Stimulated activated CD4-positive, alpha-beta T cell treated with anti-CD3 and anti-CD28 coated beads, Interleukin-4, amount 100 ng/mL, for 4 hours (primary cell): ENCODE results near the gene CPM.
"Not testable (repeated sequence)": the region's sequence is repeated elsewhere in the genome, so short reads cannot be mapped to it uniquely, and the experiment has no call there.

Experiments used
- DNase-seq, 2 experiments: peaks; one replicate each; pipeline ENCODE4 v3.0.0-alpha.2; 2020

CPM gene

GRCh38 chr12:68823696-68824095 lies 109.3 kb downstream of the CPM start:
- no peak for DNase-seq

GRCh38 chr12:68821357-68822188 lies 111.4 kb downstream of the CPM start:
- DNase-seq: no peak

GRCh38 chr12:68819481-68819880 lies 113.5 kb downstream of the CPM start:
- not testable (repeated sequence) for DNase-seq

DNA sequence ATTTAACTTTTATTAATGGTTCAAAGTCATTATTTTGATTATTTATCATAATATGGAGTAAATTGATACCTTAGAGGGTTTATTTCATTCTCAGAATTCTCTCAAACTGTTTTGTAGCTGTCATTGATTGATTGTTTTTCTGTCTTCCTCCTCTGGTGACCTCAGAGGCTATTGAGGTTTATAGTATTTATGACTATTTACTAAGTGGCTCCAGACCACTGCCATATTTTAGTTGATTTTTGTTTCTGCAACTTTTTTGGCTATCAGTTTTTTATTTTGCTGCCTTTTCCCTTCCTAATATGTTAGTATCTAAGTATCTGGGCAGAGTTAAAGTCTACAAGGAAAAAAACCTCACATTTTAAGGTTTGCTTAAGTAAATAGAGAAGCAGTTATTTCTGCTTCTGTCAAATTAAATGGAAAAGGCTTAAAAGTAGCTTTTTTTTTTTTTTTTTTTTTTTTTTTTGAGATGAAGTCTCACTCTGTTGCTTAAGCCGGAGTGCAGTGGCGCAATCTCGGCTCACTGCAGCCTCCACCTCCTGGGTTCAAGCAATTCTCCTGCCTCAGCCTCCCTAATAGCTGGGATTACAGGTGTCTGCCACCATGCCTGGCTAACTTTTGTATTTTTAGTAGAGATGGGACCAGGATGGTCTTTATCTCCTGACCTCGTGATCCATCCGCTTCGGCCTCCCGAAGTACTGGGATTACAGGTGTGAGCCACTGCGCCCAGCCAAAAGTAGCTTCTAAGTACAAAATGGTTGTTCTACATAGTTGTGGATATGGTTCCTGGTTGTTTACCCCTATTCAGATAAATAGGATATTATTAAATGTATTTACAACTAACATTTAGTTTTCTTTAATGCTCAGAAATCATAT lies 116.8 kb downstream of the CPM start:
- no peak for DNase-seq

GRCh38 chr12:68815232-68815927 lies 117.6 kb downstream of the CPM start:
- DNase-seq: no peak

DNA sequence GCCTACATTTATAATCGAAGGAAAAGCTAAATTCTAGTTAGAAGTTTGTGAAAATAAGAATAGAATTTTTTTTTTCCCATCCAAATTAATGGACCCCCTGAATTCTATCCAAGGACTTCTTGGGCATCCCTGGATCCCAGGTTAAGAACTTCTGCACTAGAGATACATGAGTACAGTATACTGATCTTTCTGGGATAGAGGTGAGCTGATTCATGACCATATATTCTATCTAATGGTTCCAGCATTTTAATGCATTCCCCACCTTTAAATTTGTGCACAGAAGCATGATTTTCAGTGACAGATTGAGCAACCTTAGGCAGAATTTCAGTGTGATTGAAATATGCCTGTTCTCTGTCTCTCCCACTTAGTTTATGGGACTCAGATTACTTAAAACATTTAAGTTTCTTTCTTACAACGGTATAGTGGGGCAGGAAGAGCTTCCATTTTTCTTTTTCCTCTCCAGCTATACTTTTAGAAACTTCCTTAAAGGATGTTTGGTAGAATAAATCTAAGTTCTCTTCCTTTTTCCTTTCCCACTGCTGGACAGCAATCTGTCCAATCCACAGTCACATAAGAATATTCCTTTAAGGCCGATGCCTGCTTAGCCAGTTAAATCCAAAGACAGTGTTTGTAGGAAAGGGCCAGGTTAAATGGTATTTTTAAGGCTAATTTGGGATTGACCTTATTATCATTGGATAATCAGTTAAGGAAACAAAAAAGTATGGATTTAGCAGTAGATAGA lies 118.3 kb downstream of the CPM start:
- DNase-seq: no peak

GRCh38 chr12:68813242-68813593 lies 119.8 kb downstream of the CPM start:
- DNase-seq: no peak

- no peak for DNase-seq
Measured at GRCh38 chr12:68812553-68813241, 120.3 kb downstream of the CPM start.

DNA sequence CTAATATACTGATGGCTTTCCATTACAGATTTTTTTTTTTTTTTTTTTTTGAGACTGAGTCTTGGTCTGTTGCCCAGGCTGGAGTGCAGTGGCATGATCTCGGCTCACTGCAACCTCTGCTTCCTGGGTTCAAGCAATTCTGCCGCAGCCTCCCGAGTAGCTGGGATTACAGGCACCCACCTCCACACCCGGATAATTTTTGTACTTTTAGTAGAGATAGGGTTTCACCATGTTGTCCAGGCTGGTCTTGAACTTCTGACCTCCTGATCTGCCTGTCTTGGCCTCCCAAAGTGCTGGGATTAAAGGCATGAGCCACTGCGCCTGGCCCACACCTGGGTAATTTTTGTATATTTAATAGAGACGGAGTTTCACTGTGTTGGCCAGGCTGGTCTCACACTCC lies 121.4 kb downstream of the CPM start:
- DNase-seq: not testable (repeated sequence)

DNA sequence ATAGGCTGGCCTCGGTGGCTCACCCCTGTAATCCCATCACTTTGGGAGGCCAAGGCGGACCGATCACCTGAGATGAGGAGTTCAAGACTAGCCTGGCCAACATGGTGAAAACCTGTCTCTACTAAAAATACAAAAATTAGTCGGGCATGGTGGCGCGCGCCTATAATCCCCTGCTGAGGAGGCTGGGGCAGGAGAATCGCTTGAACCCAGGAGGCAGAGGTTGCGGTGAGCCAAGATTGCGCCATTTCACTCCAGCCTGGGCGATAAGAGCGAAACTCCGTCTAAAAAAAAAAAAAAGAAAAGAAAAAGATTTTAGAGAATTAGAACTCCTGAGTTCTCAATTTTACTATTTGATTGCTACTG lies 123.0 kb downstream of the CPM start:
- not testable (repeated sequence) for DNase-seq

- no peak for DNase-seq
Measured at GRCh38 chr12:68809190-68810026, 123.6 kb downstream of the CPM start.

GRCh38 chr12:68808388-68809189 lies 124.4 kb downstream of the CPM start:
- DNase-seq: peak; percentile 44 to 55

DNA sequence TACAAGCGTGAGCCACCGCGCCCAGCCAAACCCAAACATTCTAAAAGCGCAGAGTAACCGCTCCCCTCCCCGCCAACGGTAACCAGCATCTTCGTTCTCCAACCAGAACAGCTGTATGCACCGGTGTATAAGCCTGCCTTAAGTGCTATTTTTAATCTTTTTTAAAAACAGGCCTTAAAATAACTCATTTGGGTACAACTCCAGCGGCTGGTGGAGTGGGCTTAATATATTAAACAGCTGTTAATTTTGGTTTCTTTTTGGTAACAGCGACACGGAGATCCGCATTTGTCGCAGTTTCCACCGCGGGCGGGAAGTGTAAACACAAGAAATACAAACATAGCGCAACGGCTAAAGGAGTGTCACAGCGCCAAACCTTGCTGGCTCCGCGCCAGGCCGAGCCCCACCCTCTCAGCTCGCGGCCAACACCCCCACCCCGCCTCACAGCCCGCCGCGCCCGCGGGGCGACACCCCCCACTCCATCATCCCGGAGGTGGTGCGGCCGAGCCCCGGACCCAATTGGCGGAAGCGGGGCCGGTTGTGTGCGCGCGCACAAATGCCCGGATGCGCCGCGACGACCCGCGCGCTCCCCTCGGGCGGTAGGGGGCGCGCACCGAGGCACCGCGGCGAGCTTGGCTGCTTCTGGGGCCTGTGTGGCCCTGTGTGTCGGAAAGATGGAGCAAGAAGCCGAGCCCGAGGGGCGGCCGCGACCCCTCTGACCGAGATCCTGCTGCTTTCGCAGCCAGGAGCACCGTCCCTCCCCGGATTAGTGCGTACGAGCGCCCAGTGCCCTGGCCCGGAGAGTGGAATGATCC lies 125.2 kb downstream of the CPM start, which contains the start of gene MDM2:
Gene MDM2 (plus strand): TSS at position 602 of the 812 bp plus-strand sequence. CDS start 301 bp downstream, outside the sequence.
- DNase-seq: peak; percentile 91 to 92

- not testable (repeated sequence) for DNase-seq
Measured at GRCh38 chr12:68807274-68807575, 125.7 kb downstream of the CPM start.

GRCh38 chr12:68806488-68807237 lies 126.3 kb downstream of the CPM start:
- no peak for DNase-seq

GRCh38 chr12:68805592-68806120 lies 127.3 kb downstream of the CPM start:
- DNase-seq: no peak

DNA sequence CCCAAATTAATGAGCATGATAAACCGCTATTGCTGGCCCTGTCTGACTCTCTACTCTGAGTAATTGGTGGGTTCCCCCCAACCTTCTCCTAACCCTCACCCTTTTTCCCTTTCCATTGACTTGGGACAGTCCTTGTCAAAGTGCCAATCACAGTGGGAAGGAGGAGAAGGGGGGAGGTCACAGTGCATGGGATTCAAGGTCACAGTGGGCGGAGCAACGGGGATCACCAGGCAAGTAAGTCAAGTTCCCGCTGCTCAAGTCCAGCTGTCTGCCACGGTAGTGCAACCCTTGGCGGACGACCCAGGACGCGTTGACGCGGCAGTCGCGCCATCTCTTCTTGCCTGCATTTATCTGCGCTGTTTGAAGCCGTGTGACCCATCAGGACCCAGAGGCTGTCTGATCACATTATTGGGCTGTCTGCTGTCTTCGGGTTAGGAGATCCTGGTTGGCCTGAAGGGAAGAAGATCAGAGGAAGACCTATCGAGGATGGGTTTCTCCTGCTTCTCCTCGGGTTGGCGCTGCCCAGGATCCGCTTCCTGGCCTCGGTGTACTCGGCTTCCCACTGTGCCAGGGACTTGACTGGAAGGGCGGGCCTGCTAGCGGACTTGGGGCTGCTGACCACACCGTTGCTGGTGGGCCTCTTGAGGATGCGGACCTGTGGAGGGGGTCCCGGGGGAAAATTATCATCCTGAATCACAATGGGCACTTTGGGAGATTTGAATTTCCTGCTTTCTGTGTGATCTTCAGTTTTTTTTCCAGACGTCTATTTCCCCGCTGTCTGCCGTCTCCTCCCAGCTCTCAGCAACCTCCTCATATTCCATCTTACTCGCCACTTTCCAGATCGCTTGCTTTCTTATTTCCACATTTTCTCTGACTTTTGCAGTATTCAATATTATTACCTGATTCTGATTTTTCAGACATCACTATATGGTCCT lies 128.0 kb downstream of the CPM start:
- no peak for DNase-seq
